ENCODE results near the gene CLRN2. TPM values are rescaled to one million over a fixed set of nuclear protein-coding genes. Genes with fewer than 3 reads are reported as not detected.

The CLRN2 gene
- total and polyA plus RNA-seq, 8 donors, result not detected

GRCh38 chr4:17517664-17518063 lies 2.7 kb downstream of the CLRN2 start:
- no peaks in the 10 kb centered on the region for H3K4me1 ChIP-seq
- H3K4me3 ChIP-seq, result no peak overlapping the region
- WGBS, 2 donors, result 42 to 57% methylated on average over 5 of the region's 5 CpGs
- no peak overlapping the region for H3K27ac ChIP-seq
- H3K27me3 ChIP-seq, result no peaks in the 10 kb centered on the region
- H3K9me3 ChIP-seq, result no peaks in the 10 kb centered on the region
- FAIRE-seq (no peak), DNase-seq (no peak), ATAC-seq (no peak)
- intact Hi-C loops (cut with DNase I), result no loop called here
- no peak for TF ChIP-seq CTCF (IDR thresholded peaks at IDR 0.05)
- no peaks in the 10 kb centered on the region for H3K36me3 ChIP-seq

GRCh38 chr4:17521595-17521994 lies 6.6 kb downstream of the CLRN2 start:
- no peak for ATAC-seq
- Histone ChIP-seq H3K4me1 (no peaks in the 10 kb centered on the region), H3K27ac (no peak overlapping the region), H3K9me3 (no peaks in the 10 kb centered on the region), H3K27me3 (no peaks in the 10 kb centered on the region), H3K4me3 (no peak overlapping the region), H3K36me3 (no peaks in the 10 kb centered on the region)
- no peak for DNase-seq
- WGBS, 2 donors, result 71 to 79% methylated on average over 5 of the region's 5 CpGs
- FAIRE-seq, result no peak
- intact Hi-C loops (cut with DNase I), result no loop called here
- TF ChIP-seq CTCF (IDR thresholded peaks at IDR 0.05), result no peak

- no peaks in the 10 kb centered on the region for H3K9me3 ChIP-seq
- FAIRE-seq (no peak), DNase-seq (no peak), ATAC-seq (no peak)
- no peaks in the 10 kb centered on the region for H3K4me1 ChIP-seq
- no peak for TF ChIP-seq CTCF (IDR thresholded peaks at IDR 0.05)
- H3K27ac ChIP-seq, result no peak overlapping the region
- 6 to 26% methylated on average over 2 of the region's 2 CpGs for WGBS, 2 donors
- no peaks in the 10 kb centered on the region for H3K27me3 ChIP-seq
- H3K36me3 ChIP-seq, result no peaks in the 10 kb centered on the region
- intact Hi-C loops (cut with DNase I), result no loop called here
- no peak overlapping the region for H3K4me3 ChIP-seq
These were observed 8.7 kb downstream of the CLRN2 start for GRCh38 chr4:17523662-17524061.

GRCh38 chr4:17526695-17527477 lies 11.9 kb downstream of the CLRN2 start:
- FAIRE-seq, result no peak
- no peak overlapping the region for H3K4me3 ChIP-seq
- H3K4me1 ChIP-seq, result no peaks in the 10 kb centered on the region
- no peaks in the 10 kb centered on the region for H3K9me3 ChIP-seq
- intact Hi-C loops (cut with DNase I), result no loop called here
- H3K36me3 ChIP-seq, result no peaks in the 10 kb centered on the region
- TF ChIP-seq CTCF (IDR thresholded peaks at IDR 0.05), result no peak
- no peak overlapping the region for H3K27ac ChIP-seq
- no peak for ATAC-seq
- 66 to 75% methylated on average over 27 of the region's 27 CpGs for WGBS, 2 donors
- H3K27me3 ChIP-seq, result no peaks in the 10 kb centered on the region
- DNase-seq, result no peak

GRCh38 chr4:17528551-17529165 lies 13.7 kb downstream of the CLRN2 start:
- no peak for ATAC-seq
- Histone ChIP-seq H3K9me3 (no peaks in the 10 kb centered on the region), H3K4me1 (no peaks in the 10 kb centered on the region), H3K36me3 (no peaks in the 10 kb centered on the region), H3K27me3 (no peaks in the 10 kb centered on the region), H3K4me3 (no peak overlapping the region), H3K27ac (no peak overlapping the region)
- TF ChIP-seq CTCF (IDR thresholded peaks at IDR 0.05), result no peak
- no peak for DNase-seq
- FAIRE-seq, result no peak
- intact Hi-C loops (cut with DNase I), result no loop called here
- WGBS, 2 donors, result 72 to 86% methylated on average over 10 of the region's 10 CpGs

Measured in pancreas (tissue), 10 donors.